AG04450 (cell line): ENCODE results near the gene MAN1C1. TPM values are rescaled to one million over a fixed set of nuclear protein-coding genes. Genes with fewer than 3 reads are reported as not detected.

ENCODE experiments used
- CTCF ChIA-PET: fragments of 300-600, 350-600 bp; formaldehyde crosslinking; extraction: SDS; loops from one replicate; lab custom pipeline; 2022; ENCODE audit warnings: antibody characterized with exemption, inconsistent platforms; lab: Charles Lee
- POLR2A ChIA-PET: fragments of 350-600 bp; formaldehyde crosslinking; extraction: SDS; loops from one replicate; lab custom pipeline; 2021; ENCODE audit warnings: antibody characterized with exemption, inconsistent platforms; lab: Yijun Ruan, JAX
- DNase-seq: peaks from one replicate; pipeline ENCODE4 v3.0.0-alpha.2; 2011; ENCODE audit warnings: low read depth, low spot score
- H3K27ac ChIP-seq: one replicate; pipeline ENCODE4 v1.5.1; 2012; ENCODE audit warnings: low read depth, low read length, control low read depth
- H3K27me3 ChIP-seq: one replicate; pipeline ENCODE4 v1.6.0; 2012; ENCODE audit warnings: low read length; ENCODE audit not compliant: control insufficient read depth, insufficient read depth
- H3K4me3 ChIP-seq: 2 replicates; pipeline ENCODE4 v1.5.1; 2011; ENCODE audit warnings: mild to moderate bottlenecking, low read depth, low read length, control low read depth
- H3K9me3 ChIP-seq: 2 replicates; pipeline ENCODE4 v1.5.1; 2012; ENCODE audit warnings: low read length; ENCODE audit not compliant: control insufficient read depth, insufficient read depth
- CTCF ChIP-seq: IDR thresholded peaks from 2 replicates; pipeline ENCODE4 v1.5.1; 2011; ENCODE audit warnings: low read depth, low read length, control low read depth, inconsistent platforms
- polyA plus RNA-seq: library from polyadenylated mRNA; depleted of rRNA; stranded (reverse); fragments of >200 nt; gene quantifications from 2 replicates; pipeline ENCODE4 v1.2.3, GENCODE V29; 2011

MAN1C1 gene
- polyA plus RNA-seq, 1 experiment = 16.9 TPM

GRCh38 chr1:25786887-25787759, 170.5 kb downstream of the MAN1C1 start:
- H3K4me3 ChIP-seq = no peak overlapping the region
- no peaks in the 10 kb centered on the region for H3K9me3 ChIP-seq
- ChIA-PET POLR2A (interaction anchor here (0.6 to 0.7 kb wide), 2 partner anchors 29 to 60 kb away, joined by 4 read pairs; no protein-coding TSS in a partner anchor), CTCF (interaction anchor here (1.4 to 1.9 kb wide), 2 partner anchors 11 to 179 kb away, joined by 6 to 10 read pairs; no protein-coding TSS in a partner anchor)
- DNase-seq = no peak
- TF ChIP-seq CTCF = no peak
- H3K27me3 ChIP-seq = no peaks in the 10 kb centered on the region
- no peak overlapping the region for H3K27ac ChIP-seq

GRCh38 chr1:25787760-25788166, 171.2 kb downstream of the MAN1C1 start:
- Histone ChIP-seq H3K4me3 (no peak overlapping the region), H3K27me3 (no peaks in the 10 kb centered on the region), H3K27ac (no peak overlapping the region), H3K9me3 (no peaks in the 10 kb centered on the region)
- TF ChIP-seq CTCF = no peak
- DNase-seq = no peak
- CTCF ChIA-PET = interaction anchor here (1.4 to 1.9 kb wide), 2 partner anchors 10 to 179 kb away, joined by 6 to 10 read pairs; no protein-coding TSS in a partner anchor
- POLR2A ChIA-PET = interaction anchor here (0.6 to 0.7 kb wide), 2 partner anchors 28 to 60 kb away, joined by 4 read pairs; no protein-coding TSS in a partner anchor

- H3K9me3 ChIP-seq = no peaks in the 10 kb centered on the region
- no peak for TF ChIP-seq CTCF
- H3K4me3 ChIP-seq = no peak overlapping the region
- no peak for DNase-seq
- ChIA-PET POLR2A (no interaction called here), CTCF (no interaction called here)
- H3K27ac ChIP-seq = no peak overlapping the region
- H3K27me3 ChIP-seq = no peaks in the 10 kb centered on the region
Observed at GRCh38 chr1:25790472-25790871, 173.9 kb downstream of the MAN1C1 start.

- H3K4me3 ChIP-seq = no peak overlapping the region
- no peak for DNase-seq
- no peaks in the 10 kb centered on the region for H3K27me3 ChIP-seq
- POLR2A ChIA-PET = no interaction called here
- H3K9me3 ChIP-seq = no peaks in the 10 kb centered on the region
- CTCF ChIA-PET = interaction anchor here (1.2 to 5.1 kb wide), 3 partner anchors 173 to 183 kb away, joined by 3 to 43 read pairs (median 4); no protein-coding TSS in a partner anchor
- TF ChIP-seq CTCF = no peak
- H3K27ac ChIP-seq = no peak overlapping the region
Observed at GRCh38 chr1:25792115-25792514, 175.5 kb downstream of the MAN1C1 start.

- POLR2A ChIA-PET = interaction anchor here (0.7 kb wide), 1 partner anchor 86 kb away, joined by 4 read pairs; no protein-coding TSS in a partner anchor
Observed at GRCh38 chr1:25793585-25794170, 177.1 kb downstream of the MAN1C1 start.

More at GRCh38 chr1:25793585-25794170, 177.1 kb downstream of the MAN1C1 start:
- TF ChIP-seq CTCF = no peak
- Histone ChIP-seq H3K27me3 (no peaks in the 10 kb centered on the region), H3K9me3 (no peaks in the 10 kb centered on the region), H3K27ac (no peak overlapping the region), H3K4me3 (no peak overlapping the region)
- CTCF ChIA-PET = interaction anchor here (0.6 to 5.1 kb wide), 4 partner anchors 19 to 185 kb away, joined by 3 to 43 read pairs (median 4); no protein-coding TSS in a partner anchor
- DNase-seq = no peak
